Kidney epithelial cell (primary cell): ENCODE measurements around the gene SMAD3. TPM values are rescaled to one million over a fixed set of nuclear protein-coding genes. Genes with fewer than 3 reads are reported as not detected.

Experiments used
- DNase-seq: peaks from one replicate; pipeline ENCODE4 v3.0.0-alpha.2; 2010; ENCODE audit warnings: low read depth
- H3K27me3 ChIP-seq: 2 replicates; pipeline ENCODE4 v1.6.0; 2011; ENCODE audit warnings: low read length; ENCODE audit not compliant: control insufficient read depth, insufficient read depth
- H3K36me3 ChIP-seq: 2 replicates; pipeline ENCODE4 v1.5.1; 2011; ENCODE audit warnings: low read length; ENCODE audit not compliant: control insufficient read depth, insufficient read depth
- H3K4me3 ChIP-seq: 2 replicates; pipeline ENCODE4 v1.5.1; 2011; ENCODE audit warnings: low read depth, mild to moderate bottlenecking, control low read depth, low read length
- CTCF ChIP-seq: IDR thresholded peaks from 2 replicates; pipeline ENCODE4 v1.5.1; 2011; ENCODE audit warnings: mild to moderate bottlenecking, moderate library complexity, low read length, control low read depth, inconsistent platforms; ENCODE audit not compliant: insufficient read depth, poor library complexity, severe bottlenecking
- total RNA-seq: library from RNA; depleted of rRNA; stranded (reverse); fragments of >200 nt; gene quantifications from 2 replicates; pipeline ENCODE4 v1.2.3, GENCODE V29; 2015

SMAD3 gene
- total RNA-seq, 1 donor from 2014 or later: 34.8 TPM

- peak; percentile 78 for DNase-seq
- Histone ChIP-seq H3K4me3 (no peak overlapping the region), H3K27me3 (no peaks in the 10 kb centered on the region), H3K36me3 (no peaks in the 10 kb centered on the region)
- TF ChIP-seq CTCF: peak; percentile 5
Observed at GRCh38 chr15:67076147-67076843, 10.9 kb downstream of the SMAD3 start.

GRCh38 chr15:67077641-67078215, 12.3 kb downstream of the SMAD3 start:
- Histone ChIP-seq H3K36me3 (no peaks in the 10 kb centered on the region), H3K4me3 (no peak overlapping the region), H3K27me3 (no peaks in the 10 kb centered on the region)
- TF ChIP-seq CTCF: no peak
- no peak for DNase-seq

- no peaks in the 10 kb centered on the region for H3K27me3 ChIP-seq
- H3K36me3 ChIP-seq: no peaks in the 10 kb centered on the region
- H3K4me3 ChIP-seq: no peak overlapping the region
- no peak for TF ChIP-seq CTCF
- no peak for DNase-seq
Observed at GRCh38 chr15:67079361-67079760, 14.0 kb downstream of the SMAD3 start.

- Histone ChIP-seq H3K27me3 (no peaks in the 10 kb centered on the region), H3K4me3 (no peak overlapping the region), H3K36me3 (no peaks in the 10 kb centered on the region)
- DNase-seq: no peak
- TF ChIP-seq CTCF: no peak
Observed at GRCh38 chr15:67080118-67080899, 14.9 kb downstream of the SMAD3 start.

GRCh38 chr15:67080900-67081431, 15.6 kb downstream of the SMAD3 start:
- no peak overlapping the region for H3K4me3 ChIP-seq
- H3K36me3 ChIP-seq: no peaks in the 10 kb centered on the region
- no peaks in the 10 kb centered on the region for H3K27me3 ChIP-seq
- peak; percentile 77 for DNase-seq
- peak; percentile 27 for TF ChIP-seq CTCF
